H1 (cell line): Measurements from ENCODE around the gene GPC6. TPM values are rescaled to one million over a fixed set of nuclear protein-coding genes. Genes with fewer than 3 reads are reported as not detected.

ENCODE experiments used
- CHD7 ChIP-seq: fragments of 300-600 bp; sonication (generic); IDR thresholded peaks from 2 replicates; pipeline ENCODE4 v1.7.1; 2012; ENCODE audit warnings: low read length, moderate library complexity, mild to moderate bottlenecking, inconsistent platforms; ENCODE audit not compliant: insufficient replicate concordance
- RXRA ChIP-seq: IDR thresholded peaks from 2 replicates; pipeline ENCODE4 v1.6.1; 2011; ENCODE audit warnings: low read depth, mild to moderate bottlenecking, low read length, moderate library complexity; ENCODE audit not compliant: insufficient read depth
- TCF12 ChIP-seq: IDR thresholded peaks from 2 replicates; pipeline ENCODE4 v1.6.1; 2011; ENCODE audit warnings: low read depth, mild to moderate bottlenecking, low read length
- polyA plus RNA-seq, 7 experiments: library from polyadenylated mRNA; depleted of rRNA in 3 of 7; stranded (reverse) in 5 of 7; unstranded in 2 of 7; fragments of >200 nt in 5 of 7; fragments of 200-250 nt in 2 of 7; gene quantifications; 1 replicate in 5 of 7; 2 replicates in 1 of 7; 4 replicates in 1 of 7; pipeline versions ENCODE4 v1.2.1 to v1.2.3, GENCODE V29; 2011 to 2013; ENCODE audit warnings: missing spikeins in 2 of 7, mixed read lengths in 2 of 7
- total RNA-seq: library from RNA; stranded (reverse); fragmentation: NEBNext Ultra II Directional; extraction: Animal tissue kit (Norgen Biotek cat#: 25700); gene quantifications from 2 replicates; pipeline ENCODE4 v1.2.1, GENCODE V29; 2021

GPC6 gene
- total and polyA plus RNA-seq, 2 of the 8 experiments (the other 6 are each of a cell fraction or from before 2014, with no cell fraction given), result 5.4 to 12.0 TPM

- peak; percentile 81 for TF ChIP-seq CHD7
- TF ChIP-seq TCF12, result peak; percentile 93
- peak; percentile 77; the same call in 1 of the 2 replicates for TF ChIP-seq RXRA
These were observed 917.2 kb downstream of the GPC6 start (continued) for GRCh38 chr13:94143624-94144350.
